Measurements from ENCODE around the gene SBK3.
"Not testable (repeated sequence)": the region's sequence is repeated elsewhere in the genome, so short reads cannot be mapped to it uniquely, and the experiment has no call there.

The SBK3 gene

DNA sequence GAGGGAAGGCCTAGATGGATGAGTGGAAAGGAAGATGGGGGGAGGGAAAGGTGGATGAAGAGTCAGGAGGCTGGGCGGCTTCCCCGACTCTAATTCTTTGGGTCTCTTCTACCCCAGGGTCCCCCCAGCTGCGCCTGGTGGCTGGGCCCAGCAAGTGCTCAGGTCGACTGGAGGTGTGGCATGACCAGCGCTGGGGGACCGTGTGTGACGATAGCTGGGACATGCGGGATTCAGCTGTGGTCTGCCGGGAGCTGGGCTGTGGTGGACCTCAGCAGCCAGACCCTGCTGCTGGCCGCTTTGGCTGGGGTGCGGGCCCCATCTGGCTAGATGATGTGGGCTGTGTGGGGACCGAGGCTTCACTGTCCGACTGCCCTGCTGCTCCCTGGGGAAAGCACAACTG is 47.6 kb downstream of the SBK3 start:
- Histone ChIP-seq H3K9me3 (no peaks in the 10 kb centered on the region), H3K36me3 (peaks cover 0 to 8% (median 0%) of the 10 kb centered on the region in 3 donors), H3K27me3 (peaks cover 0 to 21% of the 10 kb centered on the region in 2 donors), H3K27ac (no peak overlapping the region), H3K4me3 (no peak overlapping the region), H3K4me1 (peaks cover 0 to 9% (median 0%) of the 10 kb centered on the region in 4 donors)
- TF ChIP-seq, protein P1, sequence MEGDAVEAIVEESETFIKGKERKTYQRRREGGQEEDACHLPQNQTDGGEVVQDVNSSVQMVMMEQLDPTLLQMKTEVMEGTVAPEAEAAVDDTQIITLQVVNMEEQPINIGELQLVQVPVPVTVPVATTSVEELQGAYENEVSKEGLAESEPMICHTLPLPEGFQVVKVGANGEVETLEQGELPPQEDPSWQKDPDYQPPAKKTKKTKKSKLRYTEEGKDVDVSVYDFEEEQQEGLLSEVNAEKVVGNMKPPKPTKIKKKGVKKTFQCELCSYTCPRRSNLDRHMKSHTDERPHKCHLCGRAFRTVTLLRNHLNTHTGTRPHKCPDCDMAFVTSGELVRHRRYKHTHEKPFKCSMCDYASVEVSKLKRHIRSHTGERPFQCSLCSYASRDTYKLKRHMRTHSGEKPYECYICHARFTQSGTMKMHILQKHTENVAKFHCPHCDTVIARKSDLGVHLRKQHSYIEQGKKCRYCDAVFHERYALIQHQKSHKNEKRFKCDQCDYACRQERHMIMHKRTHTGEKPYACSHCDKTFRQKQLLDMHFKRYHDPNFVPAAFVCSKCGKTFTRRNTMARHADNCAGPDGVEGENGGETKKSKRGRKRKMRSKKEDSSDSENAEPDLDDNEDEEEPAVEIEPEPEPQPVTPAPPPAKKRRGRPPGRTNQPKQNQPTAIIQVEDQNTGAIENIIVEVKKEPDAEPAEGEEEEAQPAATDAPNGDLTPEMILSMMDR (IDR thresholded peaks at IDR 0.05) = no peak
- intact Hi-C loops (cut with DNase I; ENCODE audit: low total_unique reads) = no loop called here
- DNase-seq = no peak

- H3K9me3 ChIP-seq; H3K27ac ChIP-seq; H3K4me3 ChIP-seq; H3K36me3 ChIP-seq; intact Hi-C loops (cut with DNase I; ENCODE audit: low total_unique reads); DNase-seq: not testable (repeated sequence)
- Histone ChIP-seq H3K27me3 (peaks cover 0 to 31% of the 10 kb centered on the region in 2 donors), H3K4me1 (peaks cover 0 to 15% (median 0%) of the 10 kb centered on the region in 4 donors)
Measured at GRCh38 chr19:55496820-55497219, 48.5 kb downstream of the SBK3 start.

DNA sequence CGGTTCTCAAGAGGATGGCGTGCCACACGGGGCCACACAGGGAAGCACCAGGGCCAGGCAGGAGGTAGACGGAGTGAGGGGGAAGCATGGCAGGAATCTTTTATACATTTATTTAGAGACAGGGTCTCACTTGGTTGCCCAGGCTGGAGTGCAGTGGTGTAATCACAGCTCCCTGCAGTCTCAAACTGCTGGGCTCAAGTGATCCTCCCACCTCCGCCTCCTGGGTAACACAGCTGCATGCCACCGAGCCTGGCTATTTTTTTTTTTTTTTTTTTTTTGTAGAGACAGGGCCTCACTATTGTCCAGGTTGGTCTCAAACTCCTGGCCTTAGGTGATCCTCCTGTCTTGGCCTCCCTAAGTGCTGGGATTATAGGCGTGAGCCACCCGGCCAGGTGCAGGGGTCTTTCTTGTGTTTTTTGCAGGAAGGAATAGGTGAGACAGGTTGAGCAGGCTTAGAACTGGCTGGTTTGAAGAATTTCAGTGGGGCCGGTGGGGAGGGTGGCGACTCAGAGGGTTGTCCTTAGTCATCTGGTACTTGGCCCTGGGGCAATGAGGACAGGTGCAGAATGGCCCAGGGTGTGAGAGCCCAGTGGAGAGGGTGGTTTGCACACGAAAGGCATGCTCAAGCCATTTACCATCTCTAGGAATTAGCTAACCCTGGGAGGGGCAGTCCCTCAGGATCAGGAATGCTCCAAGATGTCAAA is 49.5 kb downstream of the SBK3 start:
- intact Hi-C loops (cut with DNase I; ENCODE audit: low total_unique reads) = no loop called here
- no peak for DNase-seq
- TF ChIP-seq, protein P1 (IDR thresholded peaks at IDR 0.05) = no peak
- Histone ChIP-seq H3K36me3 (peaks cover 0 to 8% (median 0%) of the 10 kb centered on the region in 3 donors), H3K27me3 (peaks cover 0 to 41% of the 10 kb centered on the region in 2 donors), H3K4me1 (peaks cover 0 to 21% (median 3%) of the 10 kb centered on the region in 4 donors), H3K9me3 (no peaks in the 10 kb centered on the region), H3K4me3 (no peak overlapping the region), H3K27ac (no peak overlapping the region)

DNA sequence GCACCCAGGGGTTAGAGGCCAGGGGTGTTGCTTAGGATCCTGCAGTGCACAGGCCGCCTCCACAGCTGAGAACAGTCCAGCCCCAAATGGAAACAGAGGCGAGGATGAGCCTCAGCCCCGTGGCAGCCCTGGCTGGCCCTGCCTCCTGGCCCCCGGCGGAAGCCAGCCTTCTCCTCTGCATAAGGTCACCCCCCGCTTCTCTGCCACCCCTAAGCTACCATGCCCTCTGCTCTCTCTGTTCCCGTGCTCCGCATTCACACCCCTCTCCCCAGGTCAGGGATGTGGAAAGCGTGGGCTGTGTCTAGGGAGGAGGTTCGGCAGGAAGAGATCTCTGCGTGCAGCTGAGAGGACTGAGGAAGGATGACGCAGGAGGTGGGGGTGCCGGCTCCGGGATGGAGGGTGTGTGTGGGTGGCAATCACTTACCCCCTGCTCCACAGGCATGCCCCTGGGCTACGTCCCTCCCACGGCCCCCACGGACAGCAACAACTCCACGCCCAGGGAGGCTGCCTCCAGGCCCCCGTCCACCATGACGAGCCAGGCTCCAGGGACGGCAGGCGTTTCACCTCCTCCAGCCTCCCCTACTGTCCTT is 51.1 kb downstream of the SBK3 start:
- intact Hi-C loops (cut with DNase I; ENCODE audit: low total_unique reads) = no loop called here
- Histone ChIP-seq H3K4me3 (peak overlapping the region; percentile 23 to 35), H3K27me3 (peaks cover 0 to 56% of the 10 kb centered on the region in 2 donors), H3K9me3 (no peaks in the 10 kb centered on the region), H3K4me1 (peaks cover 0 to 22% (median 5%) of the 10 kb centered on the region in 4 donors), H3K36me3 (no peaks in the 10 kb centered on the region), H3K27ac (peak overlapping the region; percentile 60 to 72)
- peak in 1 of 2 donors; percentile 50 for DNase-seq
- TF ChIP-seq, protein P1 (IDR thresholded peaks at IDR 0.05) = no peak

- TF ChIP-seq, protein P1 (IDR thresholded peaks at IDR 0.05) = no peak
- Histone ChIP-seq H3K27me3 (peaks cover 0 to 61% of the 10 kb centered on the region in 2 donors), H3K27ac (peak overlapping the region; percentile 60 to 72), H3K9me3 (no peaks in the 10 kb centered on the region), H3K4me1 (peaks cover 0 to 27% (median 8%) of the 10 kb centered on the region in 4 donors), H3K36me3 (no peaks in the 10 kb centered on the region), H3K4me3 (peak overlapping the region; percentile 23 to 35)
- no peak for DNase-seq
- intact Hi-C loops (cut with DNase I; ENCODE audit: low total_unique reads) = no loop called here
Measured at GRCh38 chr19:55493645-55494171, 51.6 kb downstream of the SBK3 start.

Measured in tibial artery (tissue), 4 donors.